HTR-8/SVneo (cell line): ENCODE data around the gene JARID2.

ENCODE experiments used
- DNase-seq: peaks from one replicate; pipeline ENCODE4 v3.0.0; 2011; ENCODE audit warnings: low spot score, mixed read lengths; ENCODE audit not compliant: insufficient read length
- FAIRE-seq: peaks from 2 replicates; lab custom pipeline; 2011; peaks lifted over from hg19 to GRCh38; lab: Jason Lieb, UNC

JARID2 gene

GRCh38 chr6:15522026-15522425 is 276.2 kb downstream of the JARID2 start:
- no peak for DNase-seq
- FAIRE-seq = no peak

GRCh38 chr6:15522427-15522826 is 276.6 kb downstream of the JARID2 start:
- DNase-seq = no peak
- FAIRE-seq = no peak

- no peak for FAIRE-seq
These were observed 277.1 kb downstream of the JARID2 start for GRCh38 chr6:15522856-15523529.

GRCh38 chr6:15523679-15524630 is 278.1 kb downstream of the JARID2 start:
- FAIRE-seq = no peak
- DNase-seq = no peak

More at GRCh38 chr6:15522856-15523529, 277.1 kb downstream of the JARID2 start:
- DNase-seq = no peak

GRCh38 chr6:15524861-15525401 is 279.1 kb downstream of the JARID2 start:
- no peak for FAIRE-seq

GRCh38 chr6:15526212-15526701 is 280.4 kb downstream of the JARID2 start:
- DNase-seq (no peak), FAIRE-seq (no peak)

More at GRCh38 chr6:15524861-15525401, 279.1 kb downstream of the JARID2 start:
- no peak for DNase-seq

DNA sequence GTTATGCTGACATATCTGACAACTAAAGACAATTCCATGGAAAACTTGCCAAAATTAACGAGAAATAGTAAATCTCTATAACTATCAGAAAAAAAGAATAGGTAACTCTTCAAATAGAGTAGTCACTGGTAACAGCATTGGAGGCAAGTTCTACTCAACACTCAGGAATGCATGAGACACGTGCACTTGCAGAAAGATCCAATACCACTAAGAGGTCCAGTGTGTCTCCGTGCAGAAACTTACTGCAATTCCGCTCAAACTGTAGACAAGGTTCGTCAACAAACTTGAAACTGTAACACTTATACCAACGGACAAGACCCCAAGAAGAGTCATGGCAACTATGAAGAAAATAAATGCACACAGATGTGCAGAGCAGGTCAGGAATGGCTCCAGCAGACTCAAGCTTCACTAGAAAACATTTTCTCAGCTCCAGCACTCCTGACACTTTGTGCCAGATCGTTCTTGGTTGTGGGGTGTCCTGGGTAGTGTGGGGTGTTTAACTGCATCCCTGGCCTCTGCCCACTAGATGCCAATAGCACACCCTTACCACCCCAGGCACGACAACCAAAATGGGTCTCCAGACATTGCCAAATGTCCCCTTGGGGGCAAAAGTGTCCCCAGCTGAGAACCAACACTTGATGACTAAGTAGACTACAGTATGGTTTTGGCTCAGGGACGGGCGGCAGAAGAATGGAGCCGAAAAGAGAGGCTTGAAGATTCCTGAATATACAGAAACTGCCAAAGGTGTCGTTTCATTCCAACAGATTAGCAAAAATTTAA is 282.2 kb downstream of the JARID2 start:
- FAIRE-seq (no peak), DNase-seq (no peak)

GRCh38 chr6:15528870-15529269 is 283.0 kb downstream of the JARID2 start:
- no peak for FAIRE-seq
- no peak for DNase-seq

DNA sequence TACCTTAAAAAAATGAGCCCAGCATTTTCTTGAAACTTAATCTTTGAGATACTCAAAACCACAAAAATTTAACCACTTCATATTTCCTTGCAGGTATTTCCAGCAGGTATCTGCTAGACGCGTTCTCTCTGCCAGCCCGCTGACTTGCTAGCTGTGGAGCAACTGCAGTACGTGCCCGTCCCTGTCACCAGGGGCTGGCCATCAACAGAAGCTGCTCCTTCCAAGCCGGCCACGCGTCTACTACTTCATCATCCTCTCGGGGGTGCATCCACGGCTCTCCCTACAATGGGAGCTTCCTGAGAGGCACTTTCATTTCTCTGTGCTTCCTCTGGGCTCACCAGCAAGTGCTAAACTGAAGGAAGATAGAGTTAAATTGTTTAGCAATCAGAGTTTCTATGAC is 284.5 kb downstream of the JARID2 start:
- FAIRE-seq (no peak), DNase-seq (no peak)

- DNase-seq = no peak
- no peak for FAIRE-seq
These were observed 286.1 kb downstream of the JARID2 start for GRCh38 chr6:15531973-15532372.

DNA sequence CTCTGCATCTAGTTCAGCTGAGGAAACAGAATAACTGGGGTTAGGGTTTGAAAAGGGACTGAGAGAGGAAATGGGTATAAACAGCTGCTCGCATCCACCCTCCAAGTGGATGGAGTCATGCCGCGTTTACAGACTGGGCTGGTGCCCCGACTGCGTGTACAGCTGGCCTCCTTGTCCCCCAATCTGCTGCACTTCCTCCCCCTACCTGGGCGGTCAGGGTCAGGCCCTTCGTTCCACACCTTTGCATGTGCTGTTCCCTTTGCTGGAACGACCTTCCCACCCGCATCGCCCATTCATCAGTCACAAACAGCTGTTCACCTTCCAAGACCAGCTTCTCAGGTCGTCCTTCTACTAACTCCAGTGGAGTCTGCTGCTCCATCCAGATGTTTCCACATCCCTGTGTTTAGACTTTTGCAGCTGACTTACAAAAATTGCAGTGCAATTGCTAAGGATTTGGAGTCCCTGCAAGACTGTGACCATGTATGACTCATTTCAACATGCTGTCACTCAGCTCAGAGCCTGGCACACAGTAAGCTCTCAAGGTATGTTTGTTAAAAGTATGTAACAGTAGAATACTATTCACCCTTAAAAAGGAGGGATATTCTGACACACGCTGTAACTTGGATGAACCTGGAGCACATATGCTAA is 287.6 kb downstream of the JARID2 start:
- no peak for FAIRE-seq
- DNase-seq = no peak

- DNase-seq (no peak), FAIRE-seq (no peak)
These were observed 289.1 kb downstream of the JARID2 start for GRCh38 chr6:15534974-15535373.

GRCh38 chr6:15535495-15536197 is 289.8 kb downstream of the JARID2 start:
- no peak for DNase-seq
- no peak for FAIRE-seq

DNA sequence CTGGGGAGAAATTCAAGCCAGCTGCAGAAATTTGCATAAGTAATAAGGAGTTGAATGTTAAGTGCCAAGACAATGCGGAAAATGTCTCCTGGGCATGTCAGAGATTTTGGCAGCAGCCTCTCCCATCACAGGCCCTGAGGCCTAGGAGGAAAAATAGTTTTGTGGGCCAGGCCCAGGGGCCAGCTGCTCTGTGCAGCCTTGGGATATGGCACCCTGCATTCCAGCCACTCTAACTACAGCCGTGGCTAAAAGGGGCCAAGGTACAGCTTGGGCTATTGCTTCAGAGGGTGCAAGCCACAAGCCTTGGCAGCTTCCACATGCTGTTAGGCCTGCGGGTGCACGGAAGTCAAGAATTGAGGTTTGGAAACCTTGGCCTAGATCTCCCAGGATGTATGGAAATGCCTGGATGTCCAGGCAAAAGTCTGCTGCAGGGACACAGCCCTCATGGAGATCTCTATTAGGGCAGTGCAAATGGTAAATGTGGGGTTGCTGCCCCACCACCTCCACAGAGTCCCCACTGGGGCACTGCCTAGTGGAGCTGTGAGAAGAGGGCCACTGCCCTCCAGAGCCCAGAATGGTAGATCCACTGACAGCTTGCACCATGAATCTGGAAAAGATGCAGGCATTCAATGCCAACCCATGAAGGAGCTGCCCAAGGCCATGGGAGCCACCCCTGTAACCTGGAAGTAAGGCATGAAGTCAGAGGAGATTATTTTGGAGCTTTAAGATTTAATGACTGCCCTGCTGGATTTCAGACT is 290.5 kb downstream of the JARID2 start:
- DNase-seq = no peak
- FAIRE-seq = no peak

DNA sequence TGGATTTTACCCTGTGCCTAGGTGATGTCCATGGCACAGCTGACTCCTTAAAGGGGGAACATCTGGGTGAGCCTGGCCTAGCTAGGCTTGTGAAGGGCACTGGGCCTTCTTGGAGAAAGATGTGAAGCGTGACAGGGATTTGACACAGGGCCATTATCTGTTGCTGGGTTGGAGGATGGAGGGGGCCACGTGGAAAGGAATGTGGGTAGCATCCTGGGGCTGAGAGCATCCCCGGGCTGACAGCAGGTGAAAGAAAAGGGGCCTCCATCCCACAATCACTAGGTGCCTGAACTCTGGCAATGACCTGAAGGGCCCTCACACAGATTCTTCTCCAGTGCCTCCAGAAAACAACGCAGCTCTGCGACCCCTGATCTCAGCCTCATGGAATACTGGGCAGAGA is 292.2 kb downstream of the JARID2 start:
- DNase-seq (no peak), FAIRE-seq (no peak)

DNA sequence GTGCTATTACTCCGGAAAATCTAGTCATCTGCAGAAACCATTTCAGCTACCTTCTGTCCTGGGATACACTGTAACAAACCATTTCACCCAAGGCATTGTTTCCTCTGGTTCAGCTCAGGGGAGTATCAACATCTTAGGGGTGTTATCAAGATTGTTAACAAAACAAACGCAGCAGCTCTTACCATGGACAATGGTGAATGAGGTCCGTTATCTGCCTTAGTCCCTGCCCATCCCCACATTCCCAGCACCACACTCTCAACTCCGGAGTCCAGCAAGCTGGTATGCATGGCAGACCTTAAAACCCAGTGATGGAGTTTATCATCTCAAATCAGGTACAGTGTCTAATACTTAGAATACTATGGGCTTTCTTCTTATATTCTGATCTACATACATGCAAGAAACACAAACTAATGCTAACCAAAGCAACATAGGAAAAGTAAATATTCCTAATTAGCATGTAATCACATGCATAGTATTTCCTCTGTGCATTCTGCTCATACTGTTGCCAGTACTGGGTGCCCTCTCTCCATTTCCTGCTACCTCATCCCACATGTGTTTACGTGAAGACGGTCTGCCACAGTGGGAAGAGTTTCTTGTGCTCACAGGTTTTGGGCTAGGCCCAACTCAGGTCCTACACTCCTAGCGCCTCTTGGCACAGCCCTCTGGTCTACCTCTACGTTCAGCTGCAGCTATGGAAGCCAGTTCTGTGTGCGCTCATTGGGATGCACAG is 293.1 kb downstream of the JARID2 start:
- FAIRE-seq = no peak

DNA sequence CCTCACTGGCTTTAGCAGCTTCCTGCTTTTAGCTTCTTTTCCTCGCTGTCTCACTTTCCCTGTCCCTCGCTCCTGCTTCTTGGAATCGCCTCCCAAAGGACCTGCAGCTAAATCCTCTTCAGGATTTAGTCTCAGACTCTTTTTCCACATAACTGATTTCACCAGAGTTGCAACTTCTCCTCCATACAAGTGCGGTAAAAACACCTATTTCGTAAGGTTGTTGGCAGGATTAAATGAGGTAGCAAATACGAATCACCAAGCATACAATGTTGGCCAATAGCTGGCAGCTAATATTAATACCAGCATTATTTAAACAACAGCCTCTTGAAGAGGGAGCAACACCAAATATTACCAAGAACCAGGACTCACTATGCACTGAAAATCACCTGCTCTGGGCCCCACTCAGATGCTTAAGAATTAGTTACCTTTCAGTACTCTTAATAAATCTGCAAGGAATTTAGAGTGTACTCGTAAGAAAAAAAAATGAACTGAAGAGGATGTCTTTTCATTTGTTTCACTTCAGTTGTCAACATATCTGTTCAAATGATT is 293.9 kb downstream of the JARID2 start:
- no peak for DNase-seq
- FAIRE-seq = peak; percentile 9

More for the DNA sequence above, 293.1 kb downstream of the JARID2 start:
- DNase-seq = no peak
